LoVo (cell line): ENCODE data around the gene TRIM54.

ENCODE experiments used
- DNase-seq: peaks from one replicate; pipeline ENCODE4 v3.0.0-alpha.2; 2016; ENCODE audit warnings: low spot score

Gene TRIM54

GRCh38 chr2:27356382-27357181 is 74.4 kb downstream of the TRIM54 start, which contains the start of gene GTF3C2:
GTF3C2 (minus strand) TSS chr2:27356764; CDS start chr2:27343554, 13,210 bp downstream.
- peak; percentile 96 for DNase-seq
